CD14-positive monocyte (primary cell): ENCODE results near the gene CELF2. TPM values are rescaled to one million over a fixed set of nuclear protein-coding genes. Genes with fewer than 3 reads are reported as not detected.

Experiments
- DNase-seq, 3 donors: peaks; one replicate each; pipeline ENCODE4 v3.0.0-alpha.2; 2011 to 2022
- H2AFZ ChIP-seq: 2 replicates; pipeline ENCODE4 v1.6.0; 2012; ENCODE audit warnings: mild to moderate bottlenecking, low read depth, low read length, inconsistent platforms; ENCODE audit not compliant: insufficient read depth, poor library complexity, severe bottlenecking
- H3K27ac ChIP-seq, 2 donors: 1 replicate in 1 of 2; 2 replicates in 1 of 2; pipeline ENCODE4 v1.5.1; 2012 to 2013; ENCODE audit warnings: low read length in 2 of 2, control low read depth in 1 of 2, inconsistent platforms in 1 of 2, low read depth in 1 of 2, mild to moderate bottlenecking in 1 of 2
- H3K27me3 ChIP-seq, 2 donors: one replicate each; pipeline versions ENCODE4 v1.6.0 to v1.6.1; 2011 to 2013; ENCODE audit warnings: low read length in 2 of 2; ENCODE audit not compliant: control insufficient read depth in 2 of 2, insufficient read depth in 2 of 2
- H3K36me3 ChIP-seq, 2 donors: replicated peaks in 1 of 2; 1 replicate in 1 of 2; 2 replicates in 1 of 2; pipeline versions ENCODE4 v1.5.1 to v1.6.1; 2012 to 2013; ENCODE audit warnings: low read length in 2 of 2, control low read depth in 1 of 2, inconsistent platforms in 1 of 2, mild to moderate bottlenecking in 1 of 2; ENCODE audit not compliant: insufficient read depth in 2 of 2, control insufficient read depth in 1 of 2
- H3K4me1 ChIP-seq, 2 donors: 1 replicate in 1 of 2; 2 replicates in 1 of 2; pipeline versions ENCODE4 v1.5.1 to v1.6.1; 2012 to 2013; ENCODE audit warnings: low read length in 2 of 2, control low read depth in 1 of 2, inconsistent platforms in 1 of 2, mild to moderate bottlenecking in 1 of 2, moderate library complexity in 1 of 2; ENCODE audit not compliant: insufficient read depth in 2 of 2, control insufficient read depth in 1 of 2
- H3K4me2 ChIP-seq: replicated peaks from 2 replicates; pipeline ENCODE3; 2012; ENCODE audit warnings: low read length, moderate library complexity, mild to moderate bottlenecking; ENCODE audit not compliant: poor library complexity, severe bottlenecking; ENCODE audit errors: extremely low read depth
- H3K4me3 ChIP-seq, 3 experiments: fragments of 200-600 bp in 1 of 3; sonication (generic) in 1 of 3; replicated peaks in 1 of 3; 1 replicate in 2 of 3; 2 replicates in 1 of 3; pipeline ENCODE4 v1.5.1; 2011 to 2013; ENCODE audit warnings: low read length in 3 of 3, mild to moderate bottlenecking in 3 of 3, control low read depth in 2 of 3, low read depth in 2 of 3, inconsistent platforms in 1 of 3, moderate library complexity in 1 of 3
- H3K79me2 ChIP-seq: 2 replicates; pipeline ENCODE4 v1.6.0; 2012; ENCODE audit warnings: mild to moderate bottlenecking, control low read depth, inconsistent platforms, low read length, moderate library complexity; ENCODE audit not compliant: insufficient read depth
- H3K9ac ChIP-seq: 2 replicates; pipeline ENCODE4 v1.6.0; 2017; ENCODE audit warnings: low read length, mild to moderate bottlenecking; ENCODE audit not compliant: insufficient read depth, poor library complexity, severe bottlenecking
- H3K9me3 ChIP-seq, 2 donors: replicated peaks in 1 of 2; 1 replicate in 1 of 2; 2 replicates in 1 of 2; pipeline versions ENCODE4 v1.5.1 to v1.6.1; 2012 to 2013; ENCODE audit warnings: low read length in 2 of 2, control low read depth in 1 of 2; ENCODE audit not compliant: control insufficient read depth in 1 of 2, insufficient read depth in 1 of 2
- H4K20me1 ChIP-seq: 2 replicates; pipeline ENCODE4 v1.6.0; 2012; ENCODE audit warnings: mild to moderate bottlenecking, low read length, control low read depth, moderate library complexity; ENCODE audit not compliant: insufficient read depth
- H3K27ac Mint-ChIP-seq, 7 donors: one replicate each; pipeline ENCODE4 v1.8.0; 2020; ENCODE audit warnings: mild to moderate bottlenecking in 7 of 7, mixed read lengths in 7 of 7, moderate library complexity in 6 of 7, inconsistent platforms in 2 of 7
- H3K27me3 Mint-ChIP-seq, 3 donors: one replicate each; pipeline ENCODE4 v1.8.0; 2021 to 2022; ENCODE audit warnings: low read depth in 3 of 3, mild to moderate bottlenecking in 3 of 3, mixed read lengths in 3 of 3, moderate library complexity in 3 of 3, inconsistent platforms in 1 of 3
- H3K36me3 Mint-ChIP-seq, 2 donors: one replicate each; pipeline ENCODE4 v1.8.0; 2020; ENCODE audit warnings: mixed read lengths in 2 of 2, inconsistent platforms in 1 of 2, mild to moderate bottlenecking in 1 of 2
- H3K4me1 Mint-ChIP-seq: one replicate; pipeline ENCODE4 v1.8.0; 2020; ENCODE audit warnings: mild to moderate bottlenecking, mixed read lengths
- H3K4me3 Mint-ChIP-seq, 2 donors: one replicate each; pipeline ENCODE4 v1.8.0; 2020; ENCODE audit warnings: mild to moderate bottlenecking in 2 of 2, mixed read lengths in 2 of 2, moderate library complexity in 1 of 2
- H3K9me3 Mint-ChIP-seq, 7 donors: one replicate each; pipeline ENCODE4 v1.8.0; 2020 to 2022; ENCODE audit warnings: mixed read lengths in 7 of 7, mild to moderate bottlenecking in 6 of 7, moderate library complexity in 6 of 7, inconsistent platforms in 2 of 7
- CTCF ChIP-seq: fragments of 200-600 bp; IDR thresholded peaks from one replicate; pipeline ENCODE4 v1.8.0; 2022; ENCODE audit warnings: antibody characterized with exemption, mild to moderate bottlenecking
- WGBS: methylation state at CpG from one replicate; pipeline ENCODE4 v1.1.5; 2013; ENCODE audit warnings: missing lambda C conversion rate; ENCODE audit not compliant: insufficient coverage; 5-methylcytosine and 5-hydroxymethylcytosine counted together
- intact Hi-C, 2 donors: fragments of 100-400 bp; cut with micrococcal nuclease; formaldehyde crosslinking; loops; one replicate each; pipeline versions ENCODE4 v1.15.0 to v1.15.1; 2023
- polyA plus RNA-seq, 3 donors: library from polyadenylated mRNA; depleted of rRNA in 1 of 3; unstranded in 2 of 3; stranded (reverse) in 1 of 3; fragments of 300-500 nt in 2 of 3; fragments of >200 nt in 1 of 3; fragmentation: Illumina TruSeq in 2 of 3; gene quantifications; 1 replicate in 2 of 3; 2 replicates in 1 of 3; pipeline ENCODE4 v1.2.3, GENCODE V29; 2012 to 2021

The CELF2 gene
- polyA plus RNA-seq, 3 donors = 53.5 to 93.3 (median 80.5) TPM

GRCh38 chr10:11013836-11014235 is 3.8 kb upstream of the CELF2 start:
- Mint-ChIP-seq H3K27ac (no peak overlapping the region), H3K4me3 (no peak overlapping the region), H3K9me3 (peaks cover 0 to 9% (median 4%) of the 10 kb centered on the region in 7 donors), H3K4me1 (peaks cover 16% of the 10 kb centered on the region), H3K27me3 (peaks cover 45 to 59% (median 51%) of the 10 kb centered on the region in 3 donors), H3K36me3 (no peaks in the 10 kb centered on the region)
- Histone ChIP-seq H2AFZ (no peak overlapping the region), H3K27me3 (peaks cover 50 to 56% of the 10 kb centered on the region in 2 donors), H3K79me2 (no peaks in the 10 kb centered on the region), H3K9me3 (no peaks in the 10 kb centered on the region), H4K20me1 (no peaks in the 10 kb centered on the region), H3K4me2 (no peak overlapping the region), H3K4me1 (peaks cover 8 to 13% of the 10 kb centered on the region in 2 donors), H3K27ac (no peak overlapping the region), H3K9ac (no peak overlapping the region), H3K4me3 (no peak overlapping the region), H3K36me3 (no peaks in the 10 kb centered on the region)
- WGBS = 86% methylated on average over 3 of the region's 3 CpGs
- DNase-seq = no peak
- TF ChIP-seq CTCF = no peak
- intact Hi-C loops = no loop called here

GRCh38 chr10:11014671-11015445 is 2.8 kb upstream of the CELF2 start:
- no peaks in the 10 kb centered on the region for H3K36me3 ChIP-seq
- Mint-ChIP-seq H3K36me3 (no peaks in the 10 kb centered on the region), H3K27me3 (peaks cover 49 to 67% (median 61%) of the 10 kb centered on the region in 3 donors), H3K4me3 (peak overlapping the region in 1 of 2 donors; percentile 37), H3K4me1 (peaks cover 19% of the 10 kb centered on the region), H3K27ac (no peak overlapping the region), H3K9me3 (peaks cover 0 to 12% (median 8%) of the 10 kb centered on the region in 7 donors)
- H3K4me1 ChIP-seq = peaks cover 9 to 15% of the 10 kb centered on the region in 2 donors
- no peak for TF ChIP-seq CTCF
- H3K9me3 ChIP-seq = peaks cover 0 to 6% of the 10 kb centered on the region in 2 donors
- no peak overlapping the region for H3K27ac ChIP-seq
- no peaks in the 10 kb centered on the region for H3K79me2 ChIP-seq
- no peaks in the 10 kb centered on the region for H4K20me1 ChIP-seq
- intact Hi-C loops = no loop called here
- H3K27me3 ChIP-seq = peaks cover 60 to 66% of the 10 kb centered on the region in 2 donors
- H2AFZ ChIP-seq = no peak overlapping the region
- no peak overlapping the region for H3K4me3 ChIP-seq
- no peak overlapping the region for H3K4me2 ChIP-seq
- H3K9ac ChIP-seq = no peak overlapping the region
- DNase-seq = no peak
- WGBS = 96% methylated on average over 6 of the region's 14 CpGs
